GM12874 (cell line): ENCODE results near the gene MIPEP.

ENCODE experiments used
- CTCF ChIP-seq: IDR thresholded peaks from 2 replicates; pipeline ENCODE4 v1.5.1; 2011; ENCODE audit warnings: low read depth, mild to moderate bottlenecking, control low read depth, low read length, moderate library complexity; ENCODE audit not compliant: insufficient read depth

The MIPEP gene

GRCh38 chr13:23801141-23801540 lies 88.1 kb downstream of the MIPEP start:
- no peak for TF ChIP-seq CTCF

- TF ChIP-seq CTCF = no peak
Measured at GRCh38 chr13:23799945-23800344, 89.3 kb downstream of the MIPEP start.

GRCh38 chr13:23797276-23797903 lies 91.8 kb downstream of the MIPEP start:
- TF ChIP-seq CTCF = no peak

GRCh38 chr13:23796551-23796950 lies 92.6 kb downstream of the MIPEP start:
- TF ChIP-seq CTCF = no peak

- no peak for TF ChIP-seq CTCF
Measured at GRCh38 chr13:23794267-23795161, 94.7 kb downstream of the MIPEP start.

- TF ChIP-seq CTCF = no peak
Measured at GRCh38 chr13:23793711-23794110, 95.5 kb downstream of the MIPEP start.

GRCh38 chr13:23792680-23793079 lies 96.5 kb downstream of the MIPEP start:
- TF ChIP-seq CTCF = no peak
